NCI-H2171 treated with DMSO at 0.1 percent for 48 hours (cell line): ENCODE data around the gene APEX2.
"Not testable (repeated sequence)": the region's sequence is repeated elsewhere in the genome, so short reads cannot be mapped to it uniquely, and the experiment has no call there.

ENCODE experiments used
- DNase-seq: peaks from one replicate; lab custom pipeline; 2025; lab: John Stamatoyannopoulos, UW

The APEX2 gene

GRCh38 chrX:55014897-55015299 lies 14.7 kb downstream of the APEX2 start:
- no peak for DNase-seq

DNA sequence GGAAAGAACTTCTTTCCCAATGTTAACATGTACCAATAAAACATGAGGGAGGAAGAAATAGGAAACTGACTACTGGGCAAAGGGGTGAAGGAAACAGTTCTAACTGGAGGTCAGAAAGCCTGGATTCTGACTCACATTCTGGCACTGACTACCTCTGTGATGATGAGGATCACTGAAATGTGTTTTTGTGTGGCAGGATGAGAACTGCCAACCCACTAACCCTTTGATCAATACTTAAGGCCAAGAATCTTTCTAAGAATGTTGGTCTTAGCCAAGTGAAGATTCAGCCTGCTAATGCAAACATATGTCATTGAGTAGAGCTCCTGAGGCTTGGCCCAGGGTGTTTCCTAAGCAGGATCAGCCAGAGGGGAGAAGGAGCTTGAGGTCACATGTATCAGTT lies 26.0 kb downstream of the APEX2 start:
- DNase-seq = no peak

DNA sequence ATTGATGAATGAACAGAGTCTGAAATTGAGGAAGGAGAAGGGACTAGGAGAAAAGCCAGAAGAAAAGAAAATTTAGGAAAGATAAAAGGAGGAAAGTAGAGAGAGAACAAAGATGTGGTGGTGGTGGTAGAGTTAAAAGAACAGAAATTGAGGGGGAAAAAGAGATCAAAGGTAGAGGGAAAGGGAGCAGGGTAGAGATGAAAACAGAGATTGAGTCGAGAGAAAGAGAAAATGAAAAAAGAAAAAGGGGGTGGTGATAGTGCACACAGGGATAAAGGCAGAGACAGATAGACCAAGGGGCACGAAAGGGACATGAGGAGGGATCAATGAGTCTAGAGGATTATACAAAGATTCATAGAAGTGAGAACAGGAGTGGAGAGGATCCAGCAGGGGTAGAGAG lies 26.7 kb downstream of the APEX2 start:
- DNase-seq = no peak

DNA sequence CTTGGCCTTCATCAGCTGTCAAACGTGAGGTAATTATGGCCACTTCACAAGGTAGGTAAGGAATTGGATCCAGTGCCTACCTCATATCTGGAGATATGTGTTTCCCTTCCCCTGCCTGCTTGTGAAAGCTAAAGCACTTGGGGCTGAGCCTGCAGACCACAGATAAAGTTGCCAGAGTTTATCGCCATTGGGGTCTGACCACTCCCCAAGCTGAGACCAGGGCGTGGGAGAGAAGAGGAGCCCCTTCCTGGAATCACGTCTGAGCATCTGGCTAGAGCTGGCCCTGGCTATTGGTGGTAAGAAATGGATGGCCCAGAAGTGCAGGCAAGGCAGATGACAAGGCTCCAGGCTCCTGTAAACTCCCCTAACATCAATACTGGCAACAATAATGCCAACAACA lies 27.9 kb downstream of the APEX2 start:
- DNase-seq = no peak

DNA sequence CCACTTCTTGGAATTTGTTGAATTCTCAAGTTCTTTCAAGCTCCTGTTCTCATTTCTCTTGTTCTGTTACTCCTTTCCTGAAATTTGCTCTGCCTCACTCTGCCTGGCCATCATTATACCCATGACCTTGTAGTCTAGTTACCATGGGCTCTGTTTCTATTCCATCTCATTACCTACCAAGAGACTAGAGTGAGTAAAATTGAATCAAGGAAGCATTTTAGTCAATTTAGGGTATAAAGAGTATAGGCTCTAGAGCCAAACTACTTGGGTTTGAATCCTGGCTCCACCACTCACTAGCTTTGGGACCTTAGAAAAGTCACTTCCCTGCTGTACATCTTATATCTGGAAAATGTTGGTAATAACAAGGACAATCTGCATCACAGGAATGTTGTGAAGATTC lies 28.4 kb downstream of the APEX2 start:
- DNase-seq = no peak

DNA sequence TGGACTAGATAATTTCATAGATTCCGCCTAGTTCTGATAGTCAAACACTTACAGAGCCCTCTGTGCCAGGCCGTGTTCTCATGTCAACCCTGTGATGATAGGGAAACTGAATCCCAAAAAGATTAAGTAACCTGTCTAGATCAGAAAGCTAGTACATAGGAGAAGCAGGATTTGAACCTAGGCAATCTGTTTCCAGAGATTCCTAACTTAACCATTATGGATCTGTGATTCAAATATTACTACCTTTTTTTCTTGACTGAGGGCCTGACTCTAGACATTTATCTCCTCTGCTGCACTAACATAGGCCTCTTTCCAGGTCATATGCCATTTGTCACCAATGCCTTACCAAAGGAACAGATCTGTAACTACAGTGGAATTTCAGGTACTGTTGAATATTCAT lies 29.1 kb downstream of the APEX2 start:
- no peak for DNase-seq

GRCh38 chrX:55030271-55031205 lies 30.4 kb downstream of the APEX2 start, which contains the start of gene ALAS2:
TSS of gene ALAS2 (minus strand) at chrX:55030977. CDS start at chrX:55026000, 4,977 bp downstream.
- no peak for DNase-seq

DNA sequence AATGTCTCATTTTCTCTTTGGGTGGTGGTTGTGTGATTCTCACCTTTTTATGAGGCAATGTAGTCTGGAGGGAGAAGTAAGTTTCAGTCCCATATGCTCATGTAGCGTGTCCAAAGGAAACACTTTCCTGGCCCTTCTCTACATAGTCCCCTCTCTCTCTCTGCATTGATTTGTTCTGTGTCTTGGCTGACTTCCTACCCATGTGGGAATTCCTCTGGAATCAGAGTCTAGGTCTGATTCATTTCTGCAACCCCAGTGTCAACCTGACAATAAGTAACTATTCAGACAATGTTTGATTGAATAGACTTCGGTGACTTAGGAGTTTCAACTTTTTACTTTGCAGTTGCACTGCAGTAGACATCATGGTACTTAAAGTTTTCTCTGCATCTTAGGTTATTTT lies 33.3 kb downstream of the APEX2 start:
- DNase-seq = no peak

DNA sequence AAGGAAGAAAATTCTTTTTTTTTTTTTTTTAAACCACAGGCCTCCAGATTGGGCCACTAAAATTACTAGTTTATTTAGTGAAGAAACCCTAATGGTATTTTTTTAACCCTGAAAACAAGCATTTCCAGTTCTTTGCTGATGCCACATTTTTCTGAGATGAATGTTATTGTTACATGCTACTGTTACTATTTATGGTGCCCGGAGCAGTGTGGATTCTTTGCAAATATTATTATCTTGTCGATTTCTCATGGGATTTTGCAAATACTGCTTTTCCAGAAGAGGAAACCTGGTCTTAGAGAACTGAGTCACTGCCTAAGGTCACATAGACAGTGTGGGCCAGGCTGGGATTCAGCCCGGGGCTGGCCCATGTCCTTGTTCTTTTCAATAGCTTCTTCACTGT lies 39.3 kb downstream of the APEX2 start:
- DNase-seq = no peak

GRCh38 chrX:55041514-55041913 lies 41.4 kb downstream of the APEX2 start:
- no peak for DNase-seq

DNA sequence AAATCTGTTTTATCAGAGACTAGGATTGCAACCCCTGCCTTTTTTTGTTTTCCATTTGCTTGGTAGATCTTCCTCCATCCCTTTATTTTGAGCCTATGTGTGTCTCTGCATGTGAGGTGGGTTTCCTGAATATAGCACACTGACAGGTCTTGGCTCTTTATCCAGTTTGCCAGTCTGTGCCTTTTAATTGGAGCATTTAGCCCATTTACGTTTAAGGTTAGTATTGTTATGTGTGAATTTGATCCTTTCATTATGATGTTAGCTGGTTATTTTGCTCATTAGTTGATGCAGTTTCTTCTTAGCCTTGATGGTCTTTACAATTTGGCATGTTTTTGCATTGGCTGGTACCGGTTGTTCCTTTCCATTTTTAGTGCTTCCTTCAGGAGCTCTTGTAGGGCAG lies 50.4 kb downstream of the APEX2 start:
- DNase-seq = not testable (repeated sequence)

DNA sequence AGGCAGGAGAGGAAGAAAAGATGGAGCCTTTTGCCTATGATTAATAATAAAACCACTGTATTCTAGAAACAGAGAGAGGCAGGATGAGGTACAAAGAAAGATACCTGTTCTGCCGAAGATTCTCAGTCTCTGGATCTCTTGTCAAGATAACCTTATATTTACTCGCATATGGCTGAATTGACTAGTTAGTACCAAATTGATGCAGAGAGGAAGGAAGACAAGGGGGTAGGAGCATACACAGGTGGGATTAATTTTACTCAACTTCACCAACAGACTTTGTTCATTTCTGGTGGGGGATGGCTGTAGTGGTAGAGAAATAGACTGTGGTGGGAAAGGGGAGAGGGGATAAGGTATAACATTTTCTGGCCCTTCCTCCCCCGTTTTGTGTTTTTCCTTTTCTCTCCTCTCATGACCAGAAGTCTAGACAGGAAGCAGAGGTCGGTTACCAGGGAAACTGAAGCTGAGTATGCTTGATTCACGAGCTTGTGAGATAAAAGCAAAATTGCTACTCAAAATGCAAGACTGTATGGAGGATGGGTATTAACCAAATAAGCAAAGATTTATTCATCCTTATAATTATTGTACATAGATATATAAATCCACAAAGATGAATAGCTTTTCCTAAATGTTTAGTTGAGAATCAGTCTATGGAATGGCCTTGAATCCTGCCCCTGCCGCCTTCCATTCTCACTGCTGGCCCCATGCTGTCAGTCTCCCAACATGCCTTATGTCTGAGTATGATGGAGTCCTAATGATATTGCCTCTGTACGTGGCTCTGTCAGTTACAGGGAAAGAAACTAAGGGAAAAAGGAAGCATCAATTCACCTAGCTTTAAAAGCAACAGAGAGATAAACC lies 56.9 kb downstream of the APEX2 start:
- DNase-seq = no peak

DNA sequence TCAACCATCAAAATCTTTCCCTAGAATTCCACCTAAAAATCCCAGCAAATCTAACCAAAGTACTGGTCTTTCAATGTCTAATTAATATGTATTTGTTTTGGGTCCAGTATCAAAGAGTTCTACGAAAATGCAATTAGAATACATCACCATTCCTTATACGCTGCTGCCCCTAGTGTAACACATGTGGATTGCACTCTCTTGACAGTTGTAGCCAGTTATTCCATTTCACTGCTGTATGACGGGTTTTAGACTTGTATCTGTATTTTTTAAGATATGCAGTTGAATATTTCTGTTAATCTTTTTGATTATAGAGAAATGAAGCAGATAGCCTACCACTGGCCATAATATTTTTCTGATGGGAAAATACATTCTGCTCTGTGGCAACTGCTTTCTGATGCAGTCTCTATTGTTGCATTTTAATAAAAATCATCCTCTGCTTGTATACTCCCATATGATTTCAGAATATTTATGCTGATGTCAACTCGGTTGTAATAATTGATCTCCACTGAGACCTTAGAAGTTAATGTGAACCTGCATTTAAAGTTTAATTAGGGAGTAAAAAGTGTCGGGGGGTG lies 57.6 kb downstream of the APEX2 start:
- peak; percentile 11 for DNase-seq
